Endothelial cell of umbilical vein (primary cell): ENCODE results near the gene ALDH7A1. TPM values are rescaled to one million over a fixed set of nuclear protein-coding genes. Genes with fewer than 3 reads are reported as not detected.

ENCODE experiments used
- BruUV-seq: library from RNA; stranded (reverse); fragments of 400-500 nt; replicated peaks from 2 replicates; lab custom pipeline; 2021; lab: Mats Ljungman, UMichigan
- CTCF ChIA-PET: fragments of 300-600, 350-600 bp; sonication (Branson Sonifier 250); formaldehyde crosslinking; loops from one replicate; lab custom pipeline; 2021; ENCODE audit warnings: antibody characterized with exemption, inconsistent platforms; lab: Charles Lee
- POLR2A ChIA-PET: fragments of 300-600, 350-600 bp; sonication (Branson Sonifier 250); formaldehyde crosslinking; loops from one replicate; lab custom pipeline; 2021; ENCODE audit warnings: antibody characterized with exemption, inconsistent platforms; lab: Charles Lee
- DNase-seq: peaks from one replicate; pipeline ENCODE4 v3.0.0-alpha.2; 2011; ENCODE audit warnings: low read depth, low spot score
- FAIRE-seq: peaks from 2 replicates; lab custom pipeline; 2011; peaks lifted over from hg19 to GRCh38; lab: Jason Lieb, UNC
- H2AFZ ChIP-seq: 2 replicates; pipeline ENCODE4 v1.6.0; 2012; ENCODE audit warnings: low read depth, low read length, control low read depth, inconsistent platforms
- H3K27ac ChIP-seq: 2 replicates; pipeline ENCODE4 v1.5.1; 2011; ENCODE audit warnings: low read depth, mild to moderate bottlenecking, control low read depth, low read length, moderate library complexity; ENCODE audit not compliant: insufficient read depth
- H3K27me3 ChIP-seq, 2 experiments: 2 replicates each; pipeline versions ENCODE4 v1.6.0 to v1.6.1; 2011; ENCODE audit warnings: low read length in 2 of 2, mixed read lengths in 1 of 2; ENCODE audit not compliant: control insufficient read depth in 2 of 2, insufficient read depth in 2 of 2
- H3K36me3 ChIP-seq, 2 experiments: 2 replicates in 1 of 2; 3 replicates in 1 of 2; pipeline ENCODE4 v1.5.1; 2011; ENCODE audit warnings: low read length in 2 of 2, mild to moderate bottlenecking in 1 of 2, moderate library complexity in 1 of 2; ENCODE audit not compliant: control insufficient read depth in 2 of 2, insufficient read depth in 2 of 2; ENCODE audit errors: extremely low read depth in 1 of 2
- H3K4me1 ChIP-seq: 3 replicates; pipeline ENCODE4 v1.5.1; 2011; ENCODE audit warnings: mild to moderate bottlenecking, low read length; ENCODE audit not compliant: control insufficient read depth, insufficient read depth; ENCODE audit errors: extremely low read depth
- H3K4me2 ChIP-seq: 2 replicates; pipeline ENCODE4 v1.6.1; 2011; ENCODE audit warnings: low read length, control low read depth, mixed read lengths; ENCODE audit not compliant: insufficient read depth
- H3K4me3 ChIP-seq, 3 experiments: fragments of 200-600 bp in 1 of 3; sonication (generic), shearing (Covaris generic) in 1 of 3; replicated peaks in 1 of 3; 2 replicates each; pipeline ENCODE4 v1.5.1; 2011 to 2016; ENCODE audit warnings: control low read depth in 3 of 3, low read length in 3 of 3, mild to moderate bottlenecking in 2 of 3, inconsistent platforms in 1 of 3, low read depth in 1 of 3, moderate library complexity in 1 of 3; ENCODE audit not compliant: insufficient read depth in 1 of 3
- H3K79me2 ChIP-seq: 2 replicates; pipeline ENCODE4 v1.6.0; 2012; ENCODE audit warnings: low read length, inconsistent platforms; ENCODE audit not compliant: control insufficient read depth, insufficient read depth
- H3K9ac ChIP-seq: replicated peaks from 2 replicates; pipeline ENCODE3; 2011; ENCODE audit warnings: low read length, control low read depth; ENCODE audit not compliant: insufficient read depth; ENCODE audit errors: extremely low read depth
- H3K9me1 ChIP-seq: replicated peaks from 3 replicates; pipeline ENCODE4 v1.6.0; 2011; ENCODE audit warnings: mild to moderate bottlenecking, low read length; ENCODE audit not compliant: control insufficient read depth, insufficient read depth; ENCODE audit errors: extremely low read depth
- H3K9me3 ChIP-seq: replicated peaks from 2 replicates; pipeline ENCODE4 v1.5.1; 2012; ENCODE audit warnings: low read length, inconsistent platforms; ENCODE audit not compliant: control insufficient read depth, insufficient read depth
- H4K20me1 ChIP-seq: replicated peaks from 2 replicates; pipeline ENCODE3; 2011; ENCODE audit warnings: mild to moderate bottlenecking, low read length; ENCODE audit not compliant: control insufficient read depth, insufficient read depth; ENCODE audit errors: extremely low read depth
- CTCF ChIP-seq, 2 donors: IDR thresholded peaks; 1 replicate in 1 of 2; 2 replicates in 1 of 2; pipeline ENCODE4 v1.5.1; 2011; ENCODE audit warnings: low read length in 2 of 2, mild to moderate bottlenecking in 2 of 2, moderate library complexity in 2 of 2, control low read depth in 1 of 2, inconsistent platforms in 1 of 2, low read depth in 1 of 2; ENCODE audit not compliant: insufficient read depth in 1 of 2; ENCODE audit errors: extremely low read depth in 1 of 2
- EZH2 ChIP-seq: IDR thresholded peaks from 2 replicates; pipeline ENCODE4 v1.6.1; 2012; ENCODE audit warnings: borderline replicate concordance, low read depth, mild to moderate bottlenecking, moderate library complexity, low read length, inconsistent platforms; ENCODE audit not compliant: severe bottlenecking
- FOS ChIP-seq: IDR thresholded peaks from 2 replicates; pipeline ENCODE4 v1.6.1; 2011; ENCODE audit warnings: mild to moderate bottlenecking, low read length, moderate library complexity, borderline replicate concordance; ENCODE audit not compliant: insufficient read depth
- GATA2 ChIP-seq: IDR thresholded peaks from 2 replicates; pipeline ENCODE4 v1.7.0; 2011; ENCODE audit warnings: low read depth, mild to moderate bottlenecking, moderate library complexity, mixed read lengths, low read length; ENCODE audit not compliant: insufficient read length, insufficient read depth
- JUN ChIP-seq: IDR thresholded peaks from 2 replicates; pipeline ENCODE4 v1.6.1; 2011; ENCODE audit warnings: borderline replicate concordance, low read depth; ENCODE audit not compliant: insufficient read length, insufficient read depth
- MAX ChIP-seq: IDR thresholded peaks from 2 replicates; pipeline ENCODE4 v1.6.1; 2011; ENCODE audit not compliant: insufficient read depth, insufficient read length
- MYC ChIP-seq: IDR thresholded peaks from one replicate; pipeline ENCODE4 v1.6.1; 2011; ENCODE audit warnings: mild to moderate bottlenecking, low read depth, low read length
- POLR2A ChIP-seq: IDR thresholded peaks from 2 replicates; pipeline ENCODE4 v1.6.1; 2012; ENCODE audit warnings: low read depth, mild to moderate bottlenecking, control low read depth, low read length
- POLR2AphosphoS5 ChIP-seq: IDR thresholded peaks from 2 replicates; pipeline ENCODE4 v1.6.1; 2012; ENCODE audit warnings: low read depth, mild to moderate bottlenecking, control low read depth, low read length, moderate library complexity; ENCODE audit not compliant: insufficient read depth
- dilution Hi-C: fragments of 300-500 bp; cut with MboI; formaldehyde crosslinking; loops from one replicate; pipeline ENCODE4 v1.15.0; 2019; ENCODE audit warnings: low sequenced_read_pairs; ENCODE audit not compliant: extremely low pct_ligation_motif_present
- intact Hi-C: fragments of 100-400 bp; cut with micrococcal nuclease; formaldehyde crosslinking; loops from one replicate; pipeline ENCODE4 v1.10.0; 2022
- polyA plus RNA-seq, 4 experiments: library from polyadenylated mRNA; depleted of rRNA in 3 of 4; stranded (reverse) in 3 of 4; unstranded in 1 of 4; fragments of >200 nt; gene quantifications; 2 replicates each; pipeline versions ENCODE4 v1.2.1 to v1.2.3, GENCODE V29; 2011 to 2012; ENCODE audit warnings: missing spikeins in 1 of 4
- total RNA-seq: library from RNA; stranded (reverse); gene quantifications from 2 replicates; pipeline ENCODE4 v1.2.3, GENCODE V29; 2021

Gene ALDH7A1
- total and polyA plus RNA-seq, 2 donors (not counting 3 experiments of a cell fraction or from before 2014, with no cell fraction given): 43.6 to 103 TPM

GRCh38 chr5:126568206-126568755 is 26.7 kb downstream of the ALDH7A1 start:
- Histone ChIP-seq H3K4me3 (no peak overlapping the region), H3K9me1 (no peaks in the 10 kb centered on the region), H3K4me2 (no peak overlapping the region), H3K79me2 (no peaks in the 10 kb centered on the region), H3K4me1 (no peaks in the 10 kb centered on the region), H3K36me3 (peaks cover 3 to 4% of the 10 kb centered on the region in 2 experiments), H3K9ac (no peak overlapping the region), H3K27me3 (no peaks in the 10 kb centered on the region), H4K20me1 (no peaks in the 10 kb centered on the region), H3K27ac (no peak overlapping the region), H3K9me3 (no peaks in the 10 kb centered on the region), H2AFZ (no peak overlapping the region)
- ChIA-PET POLR2A (no interaction called here), CTCF (no interaction called here)
- no TSS peak for BruUV-seq
- dilution Hi-C loops (no loop called here), intact Hi-C loops (no loop called here)
- TF ChIP-seq JUN: no peak
- no peak for TF ChIP-seq POLR2AphosphoS5
- TF ChIP-seq FOS: no peak
- no peak for TF ChIP-seq MYC
- TF ChIP-seq EZH2: no peak
- no peak for FAIRE-seq
- DNase-seq: no peak

- no peak overlapping the region for H2AFZ ChIP-seq
- no peaks in the 10 kb centered on the region for H3K9me1 ChIP-seq
- no peak overlapping the region for H3K27ac ChIP-seq
- no peak overlapping the region for H3K4me2 ChIP-seq
- no peaks in the 10 kb centered on the region for H3K4me1 ChIP-seq
- H3K9me3 ChIP-seq: no peaks in the 10 kb centered on the region
- FAIRE-seq (no peak), DNase-seq (no peak)
- peaks cover 0 to 4% of the 10 kb centered on the region in 2 experiments for H3K36me3 ChIP-seq
- intact Hi-C loops: no loop called here
- no peak overlapping the region for H3K9ac ChIP-seq
- TF ChIP-seq JUN (no peak), MYC (no peak), CTCF (IDR thresholded peaks at IDR 0.05; ENCODE audit: extremely low read depth in 1 of 2, insufficient read depth in 1 of 2, low read depth in 1 of 2, low read length in 2 of 2) (no peak), GATA2 (no peak), EZH2 (no peak), POLR2AphosphoS5 (no peak), POLR2A (no peak), MAX (no peak), FOS (no peak)
- no peak overlapping the region for H3K4me3 ChIP-seq
- H3K27me3 ChIP-seq: no peaks in the 10 kb centered on the region
- no peaks in the 10 kb centered on the region for H4K20me1 ChIP-seq
- H3K79me2 ChIP-seq: no peaks in the 10 kb centered on the region
- dilution Hi-C loops: no loop called here
- no TSS peak for BruUV-seq
- POLR2A ChIA-PET: no interaction called here
- CTCF ChIA-PET: interaction anchor here (1.0 to 1.8 kb wide), 4 partner anchors 8 to 38 kb away, joined by 3 to 9 read pairs (median 6); partner anchors contain the start of genes ALDH7A1 and PHAX
These were observed 32.2 kb downstream of the ALDH7A1 start for GRCh38 chr5:126562823-126563222.
